IMR-90 (cell line): ENCODE measurements around the gene VCL. TPM values are rescaled to one million over a fixed set of nuclear protein-coding genes. Genes with fewer than 3 reads are reported as not detected.
A peak's percentile ranks its signal among the peaks of the same experiment; 100 is the strongest.

Experiments used
- ATAC-seq: fragments of 200-7000 bp; cut with Tn5 transposase; 2 replicates; pipeline ENCODE4 v1.9.1; 2020; ENCODE audit warnings: low read depth, mild to moderate bottlenecking, moderate library complexity
- BruUV-seq: library from RNA; stranded (reverse); fragments of 400-500 nt; replicated peaks from 2 replicates; lab custom pipeline; 2021; lab: Mats Ljungman, UMichigan
- CTCF ChIA-PET: fragments of 300-600 bp; formaldehyde crosslinking; extraction: SDS; loops from one replicate; lab custom pipeline; 2021; ENCODE audit warnings: antibody characterized with exemption; lab: Yijun Ruan, JAX
- POLR2A ChIA-PET: fragments of 300-600 bp; sonication (Branson Sonifier 250); formaldehyde crosslinking; loops from one replicate; lab custom pipeline; 2022; ENCODE audit warnings: antibody characterized with exemption; ENCODE audit not compliant: unreplicated experiment; lab: Charles Lee
- DNase-seq: peaks from one replicate; pipeline ENCODE4 v3.0.0; 2013
- H2AFZ ChIP-seq: replicated peaks from 2 replicates; pipeline ENCODE3; 2013; ENCODE audit warnings: low read length, mild to moderate bottlenecking; ENCODE audit not compliant: poor library complexity
- H2AK5ac ChIP-seq: 2 replicates; pipeline ENCODE4 v1.6.1; 2013; ENCODE audit warnings: low read depth, low read length, inconsistent platforms
- H2AK9ac ChIP-seq: replicated peaks from 2 replicates; pipeline ENCODE3; 2013; ENCODE audit warnings: mild to moderate bottlenecking, low read depth, low read length, moderate library complexity; ENCODE audit not compliant: poor library complexity
- H2BK120ac ChIP-seq: 2 replicates; pipeline ENCODE4 v1.6.1; 2013; ENCODE audit warnings: low read depth, low read length, inconsistent platforms
- H2BK15ac ChIP-seq: 3 replicates; pipeline ENCODE4 v1.6.1; 2013; ENCODE audit warnings: low read depth, low read length, inconsistent platforms
- H2BK20ac ChIP-seq: 2 replicates; pipeline ENCODE4 v1.6.1; 2013; ENCODE audit warnings: low read depth, mild to moderate bottlenecking, inconsistent platforms, low read length, moderate library complexity
- H2BK5ac ChIP-seq: 2 replicates; pipeline ENCODE4 v1.6.1; 2013; ENCODE audit warnings: mild to moderate bottlenecking, low read depth, low read length, inconsistent platforms; ENCODE audit not compliant: poor library complexity, severe bottlenecking
- H3K14ac ChIP-seq: replicated peaks from 2 replicates; pipeline ENCODE4 v1.6.1; 2013; ENCODE audit warnings: low read depth, low read length, inconsistent platforms
- H3K18ac ChIP-seq: 2 replicates; pipeline ENCODE4 v1.6.1; 2013; ENCODE audit warnings: low read depth, low read length, control low read depth
- H3K23ac ChIP-seq: 2 replicates; pipeline ENCODE4 v1.6.1; 2013; ENCODE audit warnings: low read depth, low read length, inconsistent platforms
- H3K27ac ChIP-seq: 2 replicates; pipeline ENCODE4 v1.5.1; 2013; ENCODE audit warnings: mild to moderate bottlenecking, control low read depth, low read length; ENCODE audit not compliant: insufficient read depth
- H3K27me3 ChIP-seq: 2 replicates; pipeline ENCODE4 v1.6.1; 2013; ENCODE audit warnings: low read length; ENCODE audit not compliant: control insufficient read depth, insufficient read depth
- H3K36me3 ChIP-seq: 2 replicates; pipeline ENCODE4 v1.6.1; 2013; ENCODE audit warnings: low read length, mixed read lengths; ENCODE audit not compliant: control insufficient read depth, insufficient read depth
- H3K4ac ChIP-seq: 2 replicates; pipeline ENCODE4 v1.6.1; 2013; ENCODE audit warnings: low read depth, low read length, inconsistent platforms
- H3K4me1 ChIP-seq: 2 replicates; pipeline ENCODE4 v1.6.1; 2013; ENCODE audit warnings: low read length, mixed read lengths; ENCODE audit not compliant: control insufficient read depth, insufficient read depth
- H3K4me2 ChIP-seq: 2 replicates; pipeline ENCODE4 v1.6.1; 2013; ENCODE audit warnings: low read depth, mild to moderate bottlenecking, control low read depth, low read length, moderate library complexity
- H3K4me3 ChIP-seq: 2 replicates; pipeline ENCODE4 v1.5.1; 2013; ENCODE audit warnings: low read depth, mild to moderate bottlenecking, control low read depth, low read length, moderate library complexity; ENCODE audit not compliant: insufficient read depth
- H3K56ac ChIP-seq: 2 replicates; pipeline ENCODE4 v1.6.1; 2013; ENCODE audit warnings: low read length, inconsistent platforms; ENCODE audit not compliant: insufficient read depth; ENCODE audit errors: extremely low read depth
- H3K79me1 ChIP-seq, 2 experiments: 2 replicates each; pipeline ENCODE4 v1.6.1; 2013; ENCODE audit warnings: low read length in 2 of 2, inconsistent platforms in 1 of 2, low read depth in 1 of 2
- H3K9ac ChIP-seq: 2 replicates; pipeline ENCODE4 v1.6.1; 2013; ENCODE audit warnings: low read depth, low read length, control low read depth
- H3K9me1 ChIP-seq: 2 replicates; pipeline ENCODE4 v1.6.1; 2013; ENCODE audit warnings: low read length, inconsistent platforms; ENCODE audit not compliant: insufficient read depth
- H3K9me3 ChIP-seq: 2 replicates; pipeline ENCODE4 v1.6.1; 2013; ENCODE audit warnings: low read length; ENCODE audit not compliant: control insufficient read depth, insufficient read depth
- H4K20me1 ChIP-seq: 2 replicates; pipeline ENCODE4 v1.6.1; 2013; ENCODE audit warnings: low read length, inconsistent platforms; ENCODE audit not compliant: insufficient read depth
- H4K5ac ChIP-seq: 2 replicates; pipeline ENCODE4 v1.6.1; 2013; ENCODE audit warnings: mild to moderate bottlenecking, low read depth, low read length, control low read depth
- H4K8ac ChIP-seq, 2 experiments: 2 replicates each; pipeline ENCODE4 v1.6.1; 2013; ENCODE audit warnings: low read depth in 2 of 2, low read length in 2 of 2, control low read depth in 1 of 2, inconsistent platforms in 1 of 2
- H4K91ac ChIP-seq: 2 replicates; pipeline ENCODE4 v1.6.1; 2013; ENCODE audit warnings: low read depth, low read length, inconsistent platforms; ENCODE audit not compliant: insufficient read depth
- CEBPB ChIP-seq: IDR thresholded peaks from 2 replicates; pipeline ENCODE4 v1.6.1; 2012; ENCODE audit warnings: low read depth, low read length, improper control_type of control experiment
- CHD1 ChIP-seq: IDR thresholded peaks from 2 replicates; pipeline ENCODE4 v1.6.1; 2012; ENCODE audit warnings: low read depth, low read length, improper control_type of control experiment
- MAZ ChIP-seq: IDR thresholded peaks from 2 replicates; pipeline ENCODE4 v1.6.1; 2012; ENCODE audit warnings: low read depth, mild to moderate bottlenecking, low read length, improper control_type of control experiment, moderate library complexity, borderline replicate concordance
- MXI1 ChIP-seq: IDR thresholded peaks from 2 replicates; pipeline ENCODE4 v1.6.1; 2012; ENCODE audit warnings: low read depth, mild to moderate bottlenecking, low read length, moderate library complexity, borderline replicate concordance
- NFE2L2 ChIP-seq: fragments of 150-350 bp; IDR thresholded peaks from 2 replicates; pipeline ENCODE4 v1.6.1; 2016; ENCODE audit warnings: low read depth, mild to moderate bottlenecking, low read length
- POLR2A ChIP-seq: IDR thresholded peaks from 2 replicates; pipeline ENCODE4 v1.6.1; 2012; ENCODE audit warnings: mild to moderate bottlenecking, low read depth, low read length
- RAD21 ChIP-seq: IDR thresholded peaks from 2 replicates; pipeline ENCODE4 v1.6.1; 2012; ENCODE audit warnings: low read length, improper control_type of control experiment
- RCOR1 ChIP-seq: IDR thresholded peaks from 2 replicates; pipeline ENCODE4 v1.6.1; 2012; ENCODE audit warnings: mild to moderate bottlenecking, low read length, improper control_type of control experiment; ENCODE audit not compliant: insufficient replicate concordance
- SMC3 ChIP-seq: fragments of 150-350 bp; IDR thresholded peaks from 2 replicates; pipeline ENCODE4 v1.6.1; 2016; ENCODE audit warnings: low read depth, mild to moderate bottlenecking, antibody characterized with exemption, low read length, moderate library complexity
- WGBS, 2 experiments: methylation state at CpG; one replicate each; pipeline versions ENCODE4 v1.1.5 to v1.1.7; 2013; ENCODE audit warnings: missing lambda C conversion rate in 2 of 2; ENCODE audit not compliant: insufficient read length in 1 of 2; ENCODE audit errors: extremely low coverage in 2 of 2; 5-methylcytosine and 5-hydroxymethylcytosine counted together
- dilution Hi-C: fragments of 300-500 bp; cut with HindIII; formaldehyde crosslinking; loops from one replicate; pipeline ENCODE4 v1.14.3; 2018; ENCODE audit warnings: low sequenced_read_pairs; ENCODE audit not compliant: unreplicated experiment
- in situ Hi-C: fragments of 300-500 bp; cut with MboI; formaldehyde crosslinking; loops from 3 replicates; pipeline ENCODE4 v1.14.3; 2019; ENCODE audit warnings: low sequenced_read_pairs, inconsistent platforms, mixed read lengths
- intact Hi-C: fragments of 100-400 bp; cut with micrococcal nuclease; formaldehyde crosslinking; loops from 2 replicates; pipeline ENCODE4 v1.10.0; 2022
- polyA plus RNA-seq, 3 experiments: library from polyadenylated mRNA; depleted of rRNA; stranded (reverse); fragments of >200 nt; gene quantifications; 2 replicates each; pipeline ENCODE4 v1.2.3, GENCODE V29; 2012; ENCODE audit warnings: low replicate concordance in 1 of 3
- total RNA-seq: library from RNA; depleted of rRNA; stranded (reverse); fragments of >200 nt; gene quantifications from 2 replicates; pipeline ENCODE4 v1.2.3, GENCODE V29; 2012
- TF ChIP-seq, protein P1 (sequence below): fragments of 150-350 bp; IDR thresholded peaks from 2 replicates; pipeline ENCODE4 v1.6.1; 2017; ENCODE audit warnings: mild to moderate bottlenecking, antibody characterized with exemption, low read length, low read depth
- TF ChIP-seq, protein P2 (sequence below): conservative IDR thresholded peaks from 2 replicates; pipeline ENCODE4 v1.5.1; 2012; ENCODE audit warnings: mild to moderate bottlenecking, low read depth, low read length, improper control_type of control experiment

VCL gene
- total and polyA plus RNA-seq, 2 of the 4 experiments (the other 2 are of a cell fraction) = 227 to 283 TPM

DNA sequence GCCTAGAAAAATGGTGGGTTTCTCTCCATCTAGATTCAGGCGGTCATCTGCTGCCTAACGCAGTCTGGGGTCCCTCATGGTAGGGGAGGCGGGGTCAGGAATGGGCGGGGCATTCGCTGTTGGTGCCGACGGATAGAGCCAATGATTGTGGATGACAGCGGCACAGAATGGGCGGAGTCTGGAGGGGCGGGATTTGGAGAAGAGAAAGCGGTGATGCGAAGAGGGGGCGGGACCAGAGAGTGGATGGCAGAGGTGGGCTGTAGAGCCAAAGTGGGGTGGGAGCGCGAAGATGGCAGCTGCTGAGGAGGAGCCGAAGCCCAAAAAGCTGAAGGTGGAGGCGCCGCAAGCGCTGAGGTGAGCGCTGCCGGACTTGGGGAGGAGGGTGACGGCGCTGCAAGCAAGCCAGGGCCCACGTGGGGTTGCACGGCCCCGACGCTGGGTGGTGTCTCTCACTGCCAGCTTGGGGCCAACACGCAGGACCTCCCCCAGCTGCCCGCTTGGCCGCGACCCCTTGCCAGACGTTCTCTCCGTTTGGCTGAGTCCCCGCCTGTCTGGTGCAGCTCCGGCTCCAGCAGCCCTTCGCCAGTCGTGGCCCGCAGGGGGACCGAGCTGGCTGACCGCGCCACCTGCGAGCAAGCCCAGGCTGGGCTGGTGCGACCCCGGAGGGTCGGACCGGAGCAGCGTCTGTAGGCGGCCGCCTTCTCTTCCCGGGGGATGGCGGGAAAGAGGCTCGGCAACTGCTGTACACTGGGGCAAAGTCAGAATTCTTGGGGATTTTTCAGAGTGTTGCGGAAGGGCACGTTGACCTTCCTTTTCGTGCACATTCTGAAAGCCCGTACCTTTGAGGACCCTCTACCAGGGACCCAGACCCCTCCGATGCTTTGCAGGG lies 153.3 kb downstream of the VCL start, which contains the start of gene ADK:
Gene ADK, plus strand, starts transcription at position 232 of the 889 bp plus-strand sequence. Its CDS starts 58 bp downstream, at position 290.
- WGBS, 2 experiments = 1% methylated on average over 24 of the region's 57 CpGs; no CpG with 5 or more reads in 1 of the 2 experiments
- Histone ChIP-seq H3K18ac (peak within 1 kb of the TSS; percentile 88), H3K4ac (peak within 1 kb of the TSS; percentile 78), H2AK9ac (peak within 1 kb of the TSS; percentile 80), H3K56ac (peak within 1 kb of the TSS; percentile 95), H4K8ac (peak within 1 kb of the TSS; percentile 49 to 96), H3K14ac (peak within 1 kb of the TSS; percentile 83), H3K27ac (peak within 1 kb of the TSS; percentile 71), H3K9me1 (peaks cover 2% of the 10 kb centered on the region; the same call in 1 of the 2 replicates), H3K36me3 (no peaks in the 10 kb centered on the region), H2BK120ac (peak within 1 kb of the TSS; percentile 88), H3K27me3 (no peaks in the 10 kb centered on the region), H4K20me1 (peaks cover 2% of the 10 kb centered on the region; the same call in 1 of the 2 replicates), H2BK20ac (peak within 1 kb of the TSS; percentile 33; the same call in 1 of the 2 replicates), H3K9ac (peak within 1 kb of the TSS; percentile 78), H3K4me2 (peak within 1 kb of the TSS; percentile 99), H2AFZ (peak within 1 kb of the TSS; percentile 93), H4K5ac (peak within 1 kb of the TSS; percentile 77), H3K23ac (peak within 1 kb of the TSS; percentile 89), H2BK15ac (peak within 1 kb of the TSS; percentile 85), H3K4me3 (peak within 1 kb of the TSS; percentile 74), H3K9me3 (no peaks in the 10 kb centered on the region), H2BK5ac (peak within 1 kb of the TSS; percentile 95), H4K91ac (peak within 1 kb of the TSS; percentile 83), H2AK5ac (peak within 1 kb of the TSS; percentile 59), H3K79me1 (peaks cover 2 to 48% of the 10 kb centered on the region in 2 experiments; a peak in 3 of 4 replicates), H3K4me1 (no peaks in the 10 kb centered on the region; the same call in 1 of the 2 replicates)
- ChIA-PET CTCF (no interaction called here), POLR2A (interaction anchor here (0.9 kb wide), 1 partner anchor 14 kb away, joined by 3 read pairs; no protein-coding TSS in a partner anchor)
- no TSS peak for BruUV-seq
- TF ChIP-seq, protein P1, sequence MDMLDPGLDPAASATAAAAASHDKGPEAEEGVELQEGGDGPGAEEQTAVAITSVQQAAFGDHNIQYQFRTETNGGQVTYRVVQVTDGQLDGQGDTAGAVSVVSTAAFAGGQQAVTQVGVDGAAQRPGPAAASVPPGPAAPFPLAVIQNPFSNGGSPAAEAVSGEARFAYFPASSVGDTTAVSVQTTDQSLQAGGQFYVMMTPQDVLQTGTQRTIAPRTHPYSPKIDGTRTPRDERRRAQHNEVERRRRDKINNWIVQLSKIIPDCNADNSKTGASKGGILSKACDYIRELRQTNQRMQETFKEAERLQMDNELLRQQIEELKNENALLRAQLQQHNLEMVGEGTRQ = peak; percentile 72
- TF ChIP-seq CHD1 (no peak), RAD21 (peak; percentile 18; the same call in 1 of the 2 replicates), POLR2A (0 out of 2 replicates have a peak, but pooled peaks have one; percentile 26), RCOR1 (no peak), SMC3 (0 out of 2 replicates have a peak, but pooled peaks have one; percentile 9), MXI1 (peak; percentile 96), CEBPB (no peak), NFE2L2 (no peak), MAZ (peak; percentile 20; the same call in 1 of the 2 replicates)
- TF ChIP-seq, protein P2, sequence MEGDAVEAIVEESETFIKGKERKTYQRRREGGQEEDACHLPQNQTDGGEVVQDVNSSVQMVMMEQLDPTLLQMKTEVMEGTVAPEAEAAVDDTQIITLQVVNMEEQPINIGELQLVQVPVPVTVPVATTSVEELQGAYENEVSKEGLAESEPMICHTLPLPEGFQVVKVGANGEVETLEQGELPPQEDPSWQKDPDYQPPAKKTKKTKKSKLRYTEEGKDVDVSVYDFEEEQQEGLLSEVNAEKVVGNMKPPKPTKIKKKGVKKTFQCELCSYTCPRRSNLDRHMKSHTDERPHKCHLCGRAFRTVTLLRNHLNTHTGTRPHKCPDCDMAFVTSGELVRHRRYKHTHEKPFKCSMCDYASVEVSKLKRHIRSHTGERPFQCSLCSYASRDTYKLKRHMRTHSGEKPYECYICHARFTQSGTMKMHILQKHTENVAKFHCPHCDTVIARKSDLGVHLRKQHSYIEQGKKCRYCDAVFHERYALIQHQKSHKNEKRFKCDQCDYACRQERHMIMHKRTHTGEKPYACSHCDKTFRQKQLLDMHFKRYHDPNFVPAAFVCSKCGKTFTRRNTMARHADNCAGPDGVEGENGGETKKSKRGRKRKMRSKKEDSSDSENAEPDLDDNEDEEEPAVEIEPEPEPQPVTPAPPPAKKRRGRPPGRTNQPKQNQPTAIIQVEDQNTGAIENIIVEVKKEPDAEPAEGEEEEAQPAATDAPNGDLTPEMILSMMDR = 0 out of 2 replicates have a peak, but pooled peaks have one; percentile 17
- intact Hi-C loops (loop anchor here (5.0 kb wide), 3 partner anchors 41 to 81 kb away; no protein-coding TSS in a partner anchor), dilution Hi-C loops (no loop called here), in situ Hi-C loops (no loop called here)
- DNase-seq = peak; percentile 96
- peak; percentile 98 for ATAC-seq
